Endothelial cell of umbilical vein (primary cell): ENCODE results near the gene CXCL14.

Experiments
- EZH2 ChIP-seq: IDR thresholded peaks from 2 replicates; pipeline ENCODE4 v1.6.1; 2012; ENCODE audit warnings: borderline replicate concordance, low read depth, mild to moderate bottlenecking, moderate library complexity, low read length, inconsistent platforms; ENCODE audit not compliant: severe bottlenecking
- POLR2AphosphoS5 ChIP-seq: IDR thresholded peaks from 2 replicates; pipeline ENCODE4 v1.6.1; 2012; ENCODE audit warnings: low read depth, mild to moderate bottlenecking, control low read depth, low read length, moderate library complexity; ENCODE audit not compliant: insufficient read depth

GRCh38 chr5:135526924-135527323, 51.9 kb downstream of the CXCL14 start:
- TF ChIP-seq POLR2AphosphoS5 (no peak), EZH2 (no peak)
